ENCODE data around the gene ANKRD6. TPM values are rescaled to one million over a fixed set of nuclear protein-coding genes. Genes with fewer than 3 reads are reported as not detected.

The ANKRD6 gene
- total RNA-seq, 2 donors from 2014 or later, result 9.1 to 13.7 TPM

DNA sequence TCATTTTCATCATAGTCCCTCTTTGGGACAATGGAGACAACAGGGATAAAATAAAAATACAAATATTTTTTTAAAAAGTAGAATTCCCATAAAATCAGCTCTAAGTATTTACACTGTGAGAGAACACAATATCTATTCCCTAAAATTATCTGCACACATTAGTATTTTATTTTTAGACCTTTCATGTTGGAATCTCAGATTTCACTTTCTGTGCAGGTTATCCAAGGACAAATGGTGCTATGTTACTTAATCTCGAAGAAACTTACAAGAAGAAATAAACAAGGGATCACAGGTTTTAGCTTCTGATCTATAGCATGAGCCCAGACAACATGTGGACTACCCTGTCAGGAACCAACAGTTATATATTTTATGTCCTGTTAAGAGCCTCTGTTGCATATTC is 228.6 kb downstream of the ANKRD6 start:
- ATAC-seq, result no peak
- intact Hi-C loops (cut with DNase I), result no loop called here
- no peak for DNase-seq

DNA sequence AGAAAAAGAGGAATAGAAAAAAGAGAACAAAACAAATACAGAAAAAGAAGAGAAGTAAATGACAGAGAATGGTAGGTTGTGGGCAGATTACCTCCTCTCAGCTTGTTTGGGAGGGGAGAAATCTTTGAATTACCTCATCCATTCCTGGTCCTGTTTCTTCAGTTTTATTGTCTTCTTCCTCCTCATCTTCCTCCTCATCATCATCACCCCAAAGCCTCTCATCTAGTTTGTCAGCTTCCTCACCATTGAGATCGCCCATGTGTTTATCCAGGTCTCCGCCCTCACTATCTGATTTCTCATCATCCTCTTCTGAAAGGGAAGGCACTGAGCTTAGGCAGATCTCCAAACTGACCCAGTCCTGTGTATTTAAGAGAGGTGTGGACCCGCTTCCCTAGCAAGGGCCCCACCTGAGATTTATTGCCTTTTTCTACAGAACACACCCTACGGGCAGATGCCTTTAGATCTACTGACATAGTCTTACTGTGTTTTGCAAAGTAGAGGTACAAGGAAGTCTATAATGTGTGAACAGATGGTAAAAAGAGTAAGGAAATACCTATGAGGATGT is 229.8 kb downstream of the ANKRD6 start:
- intact Hi-C loops (cut with DNase I), result no loop called here
- ATAC-seq (no peak), DNase-seq (no peak)

DNA sequence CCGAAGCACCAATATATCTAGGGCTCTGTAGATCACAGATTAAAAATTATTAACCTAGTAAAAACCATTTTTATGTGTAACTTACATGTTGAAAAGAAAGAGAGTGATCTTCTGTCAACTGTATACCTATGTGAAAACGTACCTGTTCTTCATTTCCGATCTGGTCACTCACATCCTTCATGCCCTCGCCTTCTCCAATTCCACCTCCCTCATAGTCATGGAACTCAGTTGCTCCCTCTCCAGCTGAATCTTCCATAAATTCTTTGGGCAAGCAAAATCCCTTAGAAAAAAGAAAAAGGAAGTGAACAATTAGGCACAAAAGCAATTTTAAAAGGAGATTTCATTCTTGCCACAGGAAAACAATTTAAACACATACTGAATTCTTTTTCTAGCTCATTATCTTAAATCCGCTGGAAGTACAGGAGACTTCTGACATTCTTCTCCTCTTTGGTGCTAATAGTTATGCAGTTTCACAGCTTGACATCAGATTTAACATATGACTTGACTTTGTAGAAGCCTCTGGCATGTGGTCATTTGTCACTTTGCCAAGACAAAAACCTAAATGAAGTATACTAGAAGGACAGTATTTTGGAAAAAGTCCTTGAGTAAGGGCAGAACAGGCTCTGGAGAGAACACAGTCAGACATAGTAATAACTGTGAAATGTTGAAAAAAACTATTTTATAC is 235.1 kb downstream of the ANKRD6 start:
- intact Hi-C loops (cut with DNase I), result no loop called here
- no peak for ATAC-seq
- no peak for DNase-seq

DNA sequence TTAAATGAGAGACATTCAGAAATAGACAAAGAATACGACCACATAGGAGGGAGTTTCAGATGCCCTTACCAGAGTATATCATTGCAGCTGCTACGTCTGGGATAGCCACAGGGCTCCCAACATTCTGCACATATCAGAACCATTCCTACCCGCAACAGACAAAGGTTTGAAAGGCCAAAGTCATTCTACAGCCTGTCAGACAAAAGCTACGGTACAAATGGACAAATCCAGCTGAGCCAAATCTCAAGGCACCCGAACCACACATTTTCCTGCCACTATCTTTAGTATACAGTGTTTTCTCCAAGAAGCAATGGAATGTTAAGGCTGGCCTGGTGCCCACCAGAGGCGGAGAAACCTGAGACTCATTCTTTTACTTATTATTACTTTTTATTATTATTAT is 236.1 kb downstream of the ANKRD6 start:
- peak; percentile 33 for DNase-seq
- ATAC-seq, result peak in 1 of 2 donors; percentile 41
- intact Hi-C loops (cut with DNase I), result no loop called here

DNA sequence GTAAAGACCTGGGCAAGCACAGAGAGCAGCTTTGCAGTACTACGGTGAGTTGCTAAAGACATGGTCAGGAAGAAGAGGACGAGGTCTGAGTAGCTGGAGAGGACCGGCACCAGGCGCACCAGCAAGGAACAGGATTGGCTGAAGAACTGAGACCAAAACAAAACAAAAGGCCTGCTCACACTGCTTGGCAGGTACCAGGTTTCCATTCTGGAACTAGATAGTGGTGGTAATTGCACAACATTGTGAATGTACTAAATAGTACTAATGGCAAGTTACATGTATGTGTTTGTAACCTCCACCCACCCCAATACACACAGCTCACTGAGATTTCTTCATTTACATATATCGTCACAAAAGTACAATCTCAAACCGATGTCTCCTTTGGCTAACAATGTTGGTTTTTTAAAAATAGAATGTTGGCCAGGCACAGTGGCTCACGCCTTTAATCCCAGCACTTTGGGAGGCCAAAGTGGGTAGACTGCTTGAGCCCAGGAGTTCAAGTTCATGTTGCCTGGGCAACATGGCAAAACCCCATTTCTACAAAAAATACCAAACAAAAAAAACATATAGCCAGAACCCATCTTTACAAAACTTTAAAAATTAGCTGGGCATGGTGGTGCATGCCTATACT is 238.1 kb downstream of the ANKRD6 start:
- DNase-seq (no peak), ATAC-seq (peak; percentile 38 to 49)
- intact Hi-C loops (cut with DNase I), result no loop called here

DNA sequence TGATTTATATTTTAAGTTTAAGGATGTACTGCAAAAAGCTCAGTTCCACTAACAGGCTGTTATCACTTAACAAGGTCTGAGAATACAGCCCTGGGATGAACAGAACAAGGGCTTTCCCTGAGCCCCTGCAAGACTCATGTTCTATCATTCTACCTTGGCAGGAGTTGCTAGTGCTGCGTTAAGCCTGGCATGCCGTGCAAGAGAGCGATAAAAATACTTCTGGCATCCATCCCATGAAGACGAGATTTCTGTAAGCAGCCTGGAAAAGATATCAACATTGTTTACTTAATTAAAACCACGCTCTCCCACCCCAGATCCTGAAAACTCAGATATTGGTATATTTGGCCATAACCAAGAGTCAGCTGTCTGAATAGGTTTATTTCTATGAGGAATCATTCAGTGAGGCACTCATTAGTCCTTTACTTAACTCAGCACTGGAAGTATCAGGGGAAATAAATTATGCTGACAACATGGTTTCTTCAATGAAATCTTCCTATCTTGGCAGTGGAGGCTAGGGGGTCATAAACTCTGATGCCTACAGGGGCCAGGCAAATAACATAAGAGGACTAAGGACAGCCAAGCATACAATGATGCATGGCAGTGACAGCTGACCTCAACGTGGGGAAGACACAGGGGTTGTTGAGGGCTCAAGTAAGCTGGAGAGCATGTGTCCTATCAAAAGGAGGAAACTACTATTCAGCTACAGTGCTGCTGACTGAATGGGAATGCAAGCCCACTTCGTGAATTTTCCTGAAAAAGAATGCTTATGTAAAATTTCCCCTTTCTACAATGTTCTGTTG is 243.2 kb downstream of the ANKRD6 start:
- intact Hi-C loops (cut with DNase I), result no loop called here
- DNase-seq (no peak), ATAC-seq (peak; percentile 38 to 67)

DNA sequence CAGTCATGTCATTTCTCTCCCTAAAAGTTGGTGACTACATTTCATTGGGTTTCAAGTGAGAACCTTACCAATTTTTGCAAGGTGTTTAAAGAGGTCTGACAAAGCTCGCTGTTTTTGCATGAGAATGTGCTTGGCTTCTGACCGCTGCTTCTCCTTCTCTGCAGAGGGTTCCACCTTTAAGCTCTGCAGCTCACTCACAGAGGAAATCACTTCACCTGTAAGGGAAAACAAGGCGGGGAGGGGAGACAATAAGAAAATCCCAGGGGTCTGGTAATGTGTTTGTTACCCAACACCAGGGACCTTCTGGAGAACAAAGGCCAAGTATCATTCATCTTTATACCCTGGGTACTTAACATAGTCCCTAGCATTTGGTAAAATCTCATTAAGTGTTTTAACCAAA is 245.6 kb downstream of the ANKRD6 start:
- intact Hi-C loops (cut with DNase I), result no loop called here
- DNase-seq, result no peak
- no peak for ATAC-seq

DNA sequence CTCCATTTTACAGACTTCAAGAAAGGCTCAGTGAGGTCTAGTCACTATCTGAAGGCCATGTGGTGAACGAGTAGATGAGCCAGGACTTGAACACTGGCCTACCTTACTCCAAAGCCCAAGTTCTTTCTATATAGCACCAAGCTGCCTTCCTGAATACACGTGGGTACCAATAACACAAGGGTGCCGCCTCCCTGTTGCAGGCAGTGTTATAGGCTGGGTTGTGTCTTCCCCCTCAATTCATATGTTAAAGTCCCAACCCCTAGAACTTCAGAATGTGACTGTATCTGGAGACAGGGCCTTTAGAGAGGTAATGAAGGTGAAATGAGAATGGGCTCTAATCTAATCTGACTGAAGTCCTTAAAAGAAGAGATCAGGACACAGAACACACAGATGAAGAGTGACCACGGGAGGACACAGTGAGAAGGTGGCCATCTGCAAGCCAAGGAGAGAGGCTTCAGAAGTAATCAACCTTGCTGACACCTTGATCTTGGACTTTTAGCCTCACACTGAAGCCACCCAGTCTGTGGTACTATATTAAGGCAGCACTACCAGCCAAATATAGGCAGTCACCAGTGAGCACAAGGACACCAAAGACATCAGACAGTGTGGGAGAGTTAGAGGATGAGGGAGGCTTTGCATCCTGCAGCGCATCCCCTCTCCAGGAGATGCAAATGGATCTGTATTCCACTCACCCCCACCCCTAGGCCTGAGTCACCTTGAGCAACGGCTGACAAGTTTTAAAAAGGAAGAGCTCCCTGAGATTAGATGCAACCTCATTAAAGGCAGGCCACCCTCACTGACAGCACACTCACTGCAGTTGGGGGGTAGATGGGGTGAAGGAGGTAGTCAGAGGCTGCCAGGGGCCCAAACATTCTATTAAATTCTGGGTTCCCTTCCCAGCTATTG is 246.5 kb downstream of the ANKRD6 start:
- intact Hi-C loops (cut with DNase I), result no loop called here
- ATAC-seq, result peak; percentile 13
- DNase-seq, result no peak

DNA sequence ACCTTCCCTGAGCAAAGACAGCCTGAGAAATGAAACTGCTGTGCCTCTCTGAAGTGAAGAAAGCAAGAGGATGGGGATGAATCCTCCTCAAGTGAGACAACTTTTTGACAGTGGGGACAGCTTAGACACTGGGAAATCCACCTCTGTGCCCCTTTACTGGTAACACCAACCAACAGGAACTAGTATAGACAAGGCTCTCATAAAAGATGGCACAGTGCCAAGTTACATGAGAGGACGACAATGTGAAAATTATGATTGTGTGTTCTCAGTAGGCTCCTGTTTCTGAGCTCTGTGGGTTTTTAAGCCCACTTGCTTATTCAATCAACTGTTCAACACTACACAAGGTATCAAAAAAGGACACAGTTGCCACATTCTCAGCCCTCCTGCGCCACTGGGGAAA is 247.2 kb downstream of the ANKRD6 start:
- peak; percentile 16 to 52 for ATAC-seq
- no peak for DNase-seq
- intact Hi-C loops (cut with DNase I), result no loop called here

DNA sequence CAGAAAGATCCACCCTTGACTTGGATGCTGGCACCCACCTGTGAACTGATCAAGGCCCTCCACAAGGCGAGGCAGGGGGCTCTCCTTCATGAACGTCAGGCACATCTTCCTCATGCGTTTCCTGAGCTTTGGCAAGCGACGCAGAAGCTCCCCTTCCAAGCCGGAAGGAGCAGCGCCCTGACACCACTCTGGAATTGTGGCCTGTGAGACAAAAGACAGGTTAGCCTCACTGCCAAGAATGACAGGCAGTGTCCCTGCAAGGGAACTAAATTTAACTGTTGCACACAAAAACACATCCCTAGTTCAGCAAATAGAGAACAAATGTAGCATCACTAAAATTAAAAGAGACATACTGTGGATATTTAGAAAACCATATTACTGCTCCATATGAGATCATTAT is 247.6 kb downstream of the ANKRD6 start:
- intact Hi-C loops (cut with DNase I), result no loop called here
- no peak for DNase-seq
- ATAC-seq, result peak; percentile 31 to 51

DNA sequence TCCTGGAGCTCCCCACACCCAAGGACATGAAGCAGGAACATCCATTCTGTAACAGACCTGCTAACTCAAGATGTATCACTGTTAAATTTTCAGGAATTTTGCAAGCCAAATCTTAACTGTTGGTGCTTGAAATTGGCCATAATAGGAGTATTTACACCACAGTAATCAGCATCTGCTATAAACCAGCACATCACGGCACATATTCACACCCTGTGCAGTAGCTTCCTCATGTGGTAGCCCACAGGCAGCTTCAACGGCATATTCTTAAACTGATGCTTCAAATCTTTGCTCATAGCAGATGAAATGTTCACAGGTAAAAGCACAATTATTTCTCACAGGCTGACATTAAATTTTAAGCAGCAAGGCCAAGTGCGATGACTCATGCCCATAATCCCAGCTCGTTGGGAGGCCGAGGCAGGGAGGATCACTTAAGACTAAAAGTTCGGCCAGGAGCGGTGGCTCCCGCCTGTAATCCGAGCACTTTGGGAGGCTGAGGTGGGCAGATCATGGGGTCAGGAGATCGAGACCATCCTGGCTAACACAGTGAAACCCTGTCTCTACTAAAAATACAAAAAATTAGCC is 249.1 kb downstream of the ANKRD6 start:
- intact Hi-C loops (cut with DNase I), result no loop called here
- ATAC-seq, result no peak

DNA sequence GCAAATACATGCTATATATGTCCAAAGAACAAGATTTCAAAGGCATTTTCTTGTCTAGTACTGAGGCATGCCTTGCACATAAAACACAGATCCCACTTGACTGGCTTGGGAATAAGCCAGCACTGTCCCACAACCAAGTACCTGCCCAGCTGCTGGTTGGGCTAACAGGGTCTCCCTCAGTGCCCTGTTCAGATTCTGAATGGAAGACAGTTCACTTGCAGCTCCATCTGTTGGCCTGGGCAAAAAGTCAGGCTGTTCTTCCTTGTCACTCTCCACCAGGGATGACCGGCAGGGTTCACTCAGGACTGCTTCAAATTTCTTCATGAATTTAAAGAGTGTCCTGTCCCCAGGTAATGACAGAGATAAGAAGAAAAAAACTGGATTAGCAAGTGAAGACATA is 250.0 kb downstream of the ANKRD6 start:
- DNase-seq (no peak), ATAC-seq (no peak)
- intact Hi-C loops (cut with DNase I), result no loop called here

More for the DNA sequence above, 249.1 kb downstream of the ANKRD6 start:
- no peak for DNase-seq

Other genes with a start within 250 kb of the ANKRD6 start
- gene GABRR1, start 215.8 kb upstream of the ANKRD6 start, total RNA-seq, result not detected
- gene GABRR2, start 117.9 kb upstream of the ANKRD6 start, total RNA-seq, result under 1 TPM; 0.53 to 0.97 TPM
- 10 to 100 TPM; 15.6 to 26.1 TPM for gene UBE2J1, start 80.4 kb upstream of the ANKRD6 start, total RNA-seq
- gene RRAGD, start 20.9 kb upstream of the ANKRD6 start, total RNA-seq, result 10 to 100 TPM; 89.5 to 99.6 TPM
- gene LYRM2, start 205.6 kb downstream of the ANKRD6 start, total RNA-seq, result 10 to 100 TPM; 27.9 to 36.7 TPM

Data from left cardiac atrium (tissue), 4 donors.